Upper lobe of left lung (tissue), 4 donors: ENCODE results near the gene CHPT1.

Experiments
- CTCF ChIP-seq, 6 experiments: fragments of 450-650 bp in 4 of 6; fragments of 200-600 bp in 2 of 6; sonication (generic) in 2 of 6; IDR thresholded peaks; one replicate each; pipeline ENCODE4 v1.5.1; 2016 to 2019; ENCODE audit warnings: antibody characterized with exemption in 6 of 6
- EP300 ChIP-seq, 4 donors: sonication (generic); formaldehyde crosslinking; IDR thresholded peaks; one replicate each; pipeline ENCODE4 v1.5.1; 2017; ENCODE audit warnings: antibody characterized with exemption in 4 of 4, control low read depth in 2 of 4
- POLR2A ChIP-seq, 4 donors: fragments of 450-650 bp; IDR thresholded peaks; one replicate each; pipeline ENCODE4 v1.5.1; 2016 to 2017; ENCODE audit warnings: antibody characterized with exemption in 4 of 4, mild to moderate bottlenecking in 2 of 4
- POLR2AphosphoS5 ChIP-seq, 2 donors: sonication (generic); formaldehyde crosslinking; IDR thresholded peaks; one replicate each; pipeline ENCODE4 v1.5.1; 2017; ENCODE audit warnings: antibody characterized with exemption in 2 of 2

DNA sequence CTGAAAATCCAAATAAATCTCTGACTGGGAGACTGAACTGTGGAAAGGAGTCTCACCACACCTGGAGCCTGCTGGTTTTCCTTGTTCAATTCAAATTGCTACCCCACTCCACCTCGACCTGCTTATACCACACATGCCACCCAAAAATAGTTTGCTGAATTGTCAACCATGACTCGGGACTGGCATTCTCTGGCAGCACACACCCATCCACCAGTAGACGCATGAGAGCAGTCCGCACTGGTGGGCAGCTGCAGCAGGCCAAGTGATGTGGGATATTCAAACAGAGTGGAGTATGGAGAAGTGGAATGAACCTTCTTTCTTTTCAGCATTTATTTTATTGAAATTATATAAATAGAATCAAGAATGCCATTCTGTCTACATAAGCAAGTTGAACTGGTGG, 80.5 kb downstream of the CHPT1 start:
- TF ChIP-seq POLR2A (IDR thresholded peaks at IDR 0.05) (no peak), CTCF (IDR thresholded peaks at IDR 0.05) (no peak), POLR2AphosphoS5 (IDR thresholded peaks at IDR 0.05) (no peak), EP300 (IDR thresholded peaks at IDR 0.05) (no peak)
